Astrocyte (in vitro differentiated cells and primary cell): ENCODE measurements around the gene PEX16. TPM values are rescaled to one million over a fixed set of nuclear protein-coding genes. Genes with fewer than 3 reads are reported as not detected.

Experiments
- DNase-seq: peaks from one replicate; pipeline ENCODE4 v3.0.0-alpha.2; 2010; ENCODE audit warnings: low read depth
- FAIRE-seq: peaks from 2 replicates; lab custom pipeline; 2011; peaks lifted over from hg19 to GRCh38; lab: Jason Lieb, UNC
- H2AFZ ChIP-seq: 2 replicates; pipeline ENCODE4 v1.6.0; 2012; ENCODE audit warnings: low read depth, low read length, inconsistent platforms
- H3K27ac ChIP-seq: 2 replicates; pipeline ENCODE4 v1.5.1; 2011; ENCODE audit warnings: low read depth, low read length, inconsistent platforms
- H3K27me3 ChIP-seq: 2 replicates; pipeline ENCODE4 v1.6.0; 2011; ENCODE audit warnings: low read length, inconsistent platforms; ENCODE audit not compliant: insufficient read depth
- H3K36me3 ChIP-seq: 2 replicates; pipeline ENCODE4 v1.5.1; 2011; ENCODE audit warnings: low read length, inconsistent platforms; ENCODE audit not compliant: insufficient read depth
- H3K4me1 ChIP-seq: 2 replicates; pipeline ENCODE4 v1.5.1; 2011; ENCODE audit warnings: low read length, inconsistent platforms; ENCODE audit not compliant: insufficient read depth
- H3K4me2 ChIP-seq: 2 replicates; pipeline ENCODE4 v1.6.0; 2012; ENCODE audit warnings: low read length, inconsistent platforms
- H3K4me3 ChIP-seq: 2 replicates; pipeline ENCODE4 v1.5.1; 2011; ENCODE audit warnings: low read depth, mild to moderate bottlenecking, low read length, inconsistent platforms; ENCODE audit not compliant: insufficient read depth
- H3K79me2 ChIP-seq: 2 replicates; pipeline ENCODE4 v1.6.0; 2012; ENCODE audit warnings: mild to moderate bottlenecking, low read length, inconsistent platforms; ENCODE audit not compliant: insufficient read depth
- H3K9ac ChIP-seq: 2 replicates; pipeline ENCODE4 v1.6.0; 2012; ENCODE audit warnings: mild to moderate bottlenecking, low read length, inconsistent platforms
- H3K9me3 ChIP-seq: 2 replicates; pipeline ENCODE4 v1.5.1; 2012; ENCODE audit warnings: low read depth, mild to moderate bottlenecking, low read length, inconsistent platforms; ENCODE audit not compliant: insufficient read depth
- H4K20me1 ChIP-seq: 2 replicates; pipeline ENCODE4 v1.6.0; 2012; ENCODE audit warnings: low read length, inconsistent platforms; ENCODE audit not compliant: insufficient read depth
- H3K27ac Mint-ChIP-seq: one replicate; pipeline ENCODE4 v1.8.0; 2021; ENCODE audit warnings: mild to moderate bottlenecking, mixed read lengths; ENCODE audit not compliant: unreplicated experiment
- H3K27me3 Mint-ChIP-seq: one replicate; pipeline ENCODE4 v1.8.0; 2021; ENCODE audit warnings: low read depth, mixed read lengths; ENCODE audit not compliant: unreplicated experiment
- H3K36me3 Mint-ChIP-seq: one replicate; pipeline ENCODE4 v1.8.0; 2021; ENCODE audit warnings: low read depth, mixed read lengths; ENCODE audit not compliant: unreplicated experiment
- H3K4me1 Mint-ChIP-seq: one replicate; pipeline ENCODE4 v1.8.0; 2021; ENCODE audit warnings: low read depth, mixed read lengths; ENCODE audit not compliant: unreplicated experiment
- H3K4me3 Mint-ChIP-seq: one replicate; pipeline ENCODE4 v1.8.0; 2021; ENCODE audit warnings: mild to moderate bottlenecking, moderate library complexity, mixed read lengths; ENCODE audit not compliant: unreplicated experiment
- H3K9me3 Mint-ChIP-seq: one replicate; pipeline ENCODE4 v1.8.0; 2021; ENCODE audit warnings: mild to moderate bottlenecking, mixed read lengths; ENCODE audit not compliant: unreplicated experiment
- EZH2 ChIP-seq: IDR thresholded peaks from 2 replicates; pipeline ENCODE4 v1.6.1; 2012; ENCODE audit warnings: mild to moderate bottlenecking, low read length, inconsistent platforms; ENCODE audit not compliant: insufficient read depth
- total RNA-seq: library from RNA; stranded (reverse); gene quantifications from 2 replicates; pipeline ENCODE4 v1.2.1, GENCODE V29; 2021
- TF ChIP-seq, protein P1 (sequence below): IDR thresholded peaks from 2 replicates; pipeline ENCODE4 v1.5.1; 2011; ENCODE audit warnings: low read depth, mild to moderate bottlenecking, inconsistent platforms, low read length, moderate library complexity; ENCODE audit not compliant: insufficient read depth

PEX16 gene
- total RNA-seq, 1 donor from 2014 or later, result 25.9 TPM

DNA sequence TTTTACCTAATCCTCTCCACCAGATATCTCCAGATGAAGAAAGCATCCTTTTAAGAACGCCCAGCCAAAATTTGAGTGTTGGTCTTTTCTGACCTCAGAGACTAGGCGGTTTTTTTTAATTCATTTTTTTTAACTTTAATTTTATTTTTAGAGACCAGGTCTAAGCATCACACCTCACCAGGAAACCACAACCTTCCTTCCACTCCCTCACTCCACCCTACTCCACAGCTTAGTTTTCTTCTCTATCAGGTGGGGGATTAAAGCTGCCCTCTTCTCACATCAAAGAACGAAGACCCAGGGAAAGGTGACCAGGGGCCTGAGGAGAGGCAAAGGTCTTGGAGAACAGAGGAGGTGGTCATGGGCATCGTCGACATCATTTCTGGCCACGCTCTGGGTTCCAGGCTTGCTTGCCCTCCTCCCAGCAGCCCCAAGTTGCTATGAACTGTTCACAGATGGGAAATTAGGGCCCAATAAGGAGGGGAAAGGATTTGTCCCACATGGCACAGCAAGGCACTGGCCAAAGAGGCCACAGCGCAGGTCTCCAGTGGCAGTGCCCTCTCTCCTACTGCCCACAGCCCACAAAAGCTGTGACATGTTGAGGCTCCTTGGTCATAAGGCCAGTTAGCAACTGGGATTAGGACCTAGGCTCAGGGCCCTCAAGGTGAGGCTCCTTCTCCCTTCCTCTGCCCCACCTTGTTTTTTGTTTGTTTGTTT is 1.4 kb upstream of the PEX16 start:
- Histone ChIP-seq H4K20me1 (peaks cover 9% of the 10 kb centered on the region), H3K27me3 (peaks cover 26% of the 10 kb centered on the region), H3K9me3 (no peaks in the 10 kb centered on the region), H3K36me3 (peaks cover 7% of the 10 kb centered on the region), H3K4me2 (peak overlapping the region; percentile 98), H3K27ac (no peak overlapping the region), H3K9ac (peak overlapping the region; percentile 97), H3K4me3 (peak overlapping the region; percentile 93), H3K79me2 (peaks cover 24% of the 10 kb centered on the region), H2AFZ (peak overlapping the region; percentile 34), H3K4me1 (peaks cover 6% of the 10 kb centered on the region)
- DNase-seq (no peak), FAIRE-seq (no peak)
- Mint-ChIP-seq H3K4me1 (peaks cover 11% of the 10 kb centered on the region), H3K4me3 (peak overlapping the region; percentile 91), H3K27me3 (peaks cover 21% of the 10 kb centered on the region), H3K9me3 (no peaks in the 10 kb centered on the region), H3K36me3 (peaks cover 4% of the 10 kb centered on the region), H3K27ac (no peak overlapping the region)
- TF ChIP-seq, protein P1, sequence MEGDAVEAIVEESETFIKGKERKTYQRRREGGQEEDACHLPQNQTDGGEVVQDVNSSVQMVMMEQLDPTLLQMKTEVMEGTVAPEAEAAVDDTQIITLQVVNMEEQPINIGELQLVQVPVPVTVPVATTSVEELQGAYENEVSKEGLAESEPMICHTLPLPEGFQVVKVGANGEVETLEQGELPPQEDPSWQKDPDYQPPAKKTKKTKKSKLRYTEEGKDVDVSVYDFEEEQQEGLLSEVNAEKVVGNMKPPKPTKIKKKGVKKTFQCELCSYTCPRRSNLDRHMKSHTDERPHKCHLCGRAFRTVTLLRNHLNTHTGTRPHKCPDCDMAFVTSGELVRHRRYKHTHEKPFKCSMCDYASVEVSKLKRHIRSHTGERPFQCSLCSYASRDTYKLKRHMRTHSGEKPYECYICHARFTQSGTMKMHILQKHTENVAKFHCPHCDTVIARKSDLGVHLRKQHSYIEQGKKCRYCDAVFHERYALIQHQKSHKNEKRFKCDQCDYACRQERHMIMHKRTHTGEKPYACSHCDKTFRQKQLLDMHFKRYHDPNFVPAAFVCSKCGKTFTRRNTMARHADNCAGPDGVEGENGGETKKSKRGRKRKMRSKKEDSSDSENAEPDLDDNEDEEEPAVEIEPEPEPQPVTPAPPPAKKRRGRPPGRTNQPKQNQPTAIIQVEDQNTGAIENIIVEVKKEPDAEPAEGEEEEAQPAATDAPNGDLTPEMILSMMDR, result no peak
- no peak for TF ChIP-seq EZH2

DNA sequence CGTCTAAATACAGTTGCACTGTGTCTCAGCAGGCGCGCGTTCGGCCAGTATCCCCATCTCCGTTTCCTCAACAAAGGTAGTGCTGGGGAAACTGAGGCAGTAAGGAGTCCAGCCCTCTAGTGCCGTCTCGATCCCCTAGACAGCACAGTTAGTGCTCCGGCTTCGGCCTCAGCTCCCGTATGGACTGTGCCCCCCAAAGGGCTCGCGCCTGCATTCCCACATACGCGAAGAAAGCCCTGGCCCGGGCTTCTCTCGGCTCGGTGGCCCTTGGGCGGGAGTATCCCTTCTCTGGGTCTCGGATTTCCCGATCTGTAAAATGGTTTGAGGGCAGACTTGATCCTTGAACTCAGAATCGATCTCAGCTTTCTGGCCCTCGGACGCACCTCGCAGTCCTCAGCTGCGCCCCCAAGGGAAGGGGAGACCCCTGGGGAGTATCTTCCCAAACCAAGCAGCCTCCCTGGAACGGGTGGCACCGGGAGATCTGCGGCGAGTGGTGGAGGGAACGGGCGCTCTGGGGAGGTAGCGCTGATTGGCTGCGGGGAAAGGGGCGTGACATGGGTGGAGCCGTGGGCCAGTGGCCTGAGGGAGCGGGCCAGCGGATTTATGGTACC is 759 bp upstream of the PEX16 start:
- H3K27me3 Mint-ChIP-seq, result peaks cover 16% of the 10 kb centered on the region
- H3K4me3 Mint-ChIP-seq, result peak overlapping the region; percentile 91
- peaks cover 4% of the 10 kb centered on the region for H3K36me3 Mint-ChIP-seq
- H3K4me1 ChIP-seq, result peaks cover 6% of the 10 kb centered on the region
- no peak for FAIRE-seq
- peak overlapping the region; percentile 92 for H3K27ac Mint-ChIP-seq
- no peaks in the 10 kb centered on the region for H3K9me3 Mint-ChIP-seq
- H3K4me3 ChIP-seq, result peak overlapping the region; percentile 93
- TF ChIP-seq, protein P1, result no peak
- no peak for TF ChIP-seq EZH2
- H2AFZ ChIP-seq, result peak overlapping the region; percentile 86
- peaks cover 9% of the 10 kb centered on the region for H4K20me1 ChIP-seq
- H3K36me3 ChIP-seq, result peaks cover 7% of the 10 kb centered on the region
- peak overlapping the region; percentile 98 for H3K4me2 ChIP-seq
- peak overlapping the region; percentile 97 for H3K9ac ChIP-seq
- no peaks in the 10 kb centered on the region for H3K9me3 ChIP-seq
- peak; percentile 44 for DNase-seq
- peak overlapping the region; percentile 81 for H3K27ac ChIP-seq
- peaks cover 24% of the 10 kb centered on the region for H3K79me2 ChIP-seq
- H3K4me1 Mint-ChIP-seq, result peaks cover 11% of the 10 kb centered on the region
- peaks cover 22% of the 10 kb centered on the region for H3K27me3 ChIP-seq

DNA sequence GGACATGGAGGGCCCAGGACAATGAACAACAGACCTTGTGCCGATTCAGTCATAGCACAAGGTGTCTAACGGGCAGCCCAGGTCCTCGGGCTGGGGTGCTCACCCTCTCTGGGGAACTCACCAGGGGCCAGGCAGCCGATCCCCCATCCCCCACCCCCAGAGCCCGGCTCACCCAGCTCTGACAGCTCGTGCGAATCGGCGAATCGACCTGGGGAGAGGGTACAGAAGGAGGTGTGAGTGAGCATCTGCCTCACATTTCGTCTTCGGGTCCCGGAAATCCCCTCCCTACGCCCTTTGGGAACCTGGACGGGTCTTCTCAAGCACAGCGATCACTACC is 423 bp downstream of the PEX16 start:
- Mint-ChIP-seq H3K4me1 (peaks cover 11% of the 10 kb centered on the region), H3K27ac (peak overlapping the region; percentile 92)
- peak overlapping the region; percentile 81 for H3K27ac ChIP-seq

More for the DNA sequence above, 423 bp downstream of the PEX16 start:
- Histone ChIP-seq H3K9me3 (no peaks in the 10 kb centered on the region), H3K36me3 (peaks cover 7% of the 10 kb centered on the region), H2AFZ (peak overlapping the region; percentile 81), H3K4me3 (peak overlapping the region; percentile 93), H4K20me1 (peaks cover 9% of the 10 kb centered on the region), H3K4me1 (peaks cover 6% of the 10 kb centered on the region), H3K9ac (peak overlapping the region; percentile 97), H3K79me2 (peaks cover 24% of the 10 kb centered on the region), H3K27me3 (peaks cover 12% of the 10 kb centered on the region), H3K4me2 (peak overlapping the region; percentile 98)
- H3K4me3 Mint-ChIP-seq, result peak overlapping the region; percentile 91
- DNase-seq (no peak), FAIRE-seq (no peak)
- H3K9me3 Mint-ChIP-seq, result no peaks in the 10 kb centered on the region
- H3K36me3 Mint-ChIP-seq, result peaks cover 4% of the 10 kb centered on the region
- H3K27me3 Mint-ChIP-seq, result peaks cover 12% of the 10 kb centered on the region
- no peak for TF ChIP-seq EZH2
- TF ChIP-seq, protein P1, result no peak
